Measurements from ENCODE around the gene ASIC4.

Gene ASIC4

DNA sequence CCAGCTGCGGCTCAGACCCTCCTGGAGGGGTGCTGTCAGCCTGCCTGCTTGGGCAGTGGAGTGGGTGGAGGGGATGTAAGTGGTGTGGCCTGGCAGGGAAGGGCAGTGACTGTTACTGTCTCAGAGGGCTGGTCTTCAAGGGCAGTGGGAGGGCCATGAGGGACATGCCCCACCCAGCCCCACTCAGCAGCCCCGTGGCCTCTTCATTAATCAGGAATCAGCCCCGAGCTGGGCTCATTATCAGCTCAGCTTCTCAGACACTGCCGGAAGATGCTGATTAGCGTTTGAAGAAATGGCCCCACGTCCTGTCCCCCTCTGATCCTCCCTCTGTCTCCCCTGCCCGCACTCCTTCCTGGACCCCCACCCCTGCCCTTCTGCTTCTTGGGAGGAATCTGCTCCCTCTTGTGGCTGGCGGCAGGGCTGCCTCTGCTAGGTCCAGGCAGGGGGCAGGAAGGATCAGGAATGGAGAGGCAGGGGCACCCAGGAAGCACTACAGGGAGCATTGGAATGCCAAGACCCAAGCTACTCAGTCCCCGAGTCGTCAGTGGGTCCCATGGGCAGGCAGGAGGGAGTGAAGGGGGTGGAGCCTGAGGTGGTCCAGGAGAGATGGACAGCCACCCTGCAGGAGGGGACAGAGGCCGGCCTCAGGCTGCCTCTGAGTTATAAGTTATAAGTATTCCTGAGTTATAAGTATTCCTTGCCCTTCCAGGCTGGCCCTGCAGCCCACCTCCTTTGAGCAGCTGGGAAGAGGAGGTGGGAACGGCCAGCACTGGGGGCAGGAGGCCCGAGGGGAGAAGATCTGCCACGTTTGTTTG lies 7.0 kb downstream of the ASIC4 start:
- Histone ChIP-seq H3K27me3 (ENCODE audit: control insufficient read depth, low read length) (peaks cover 73% of the 10 kb centered on the region), H3K27ac (ENCODE audit: low read depth, low read length) (no peak overlapping the region), H3F3A (ENCODE audit: control insufficient read depth, insufficient read depth) (no peaks in the 10 kb centered on the region), H3K79me2 (ENCODE audit: control insufficient read depth, low read length) (no peaks in the 10 kb centered on the region), H3K9me3 (ENCODE audit: control insufficient read depth, insufficient read depth, low read length) (no peaks in the 10 kb centered on the region), H3K36me3 (ENCODE audit: control insufficient read depth, low read length) (no peaks in the 10 kb centered on the region), H3K9me2 (replicated peaks; ENCODE audit: control insufficient read depth, low read length) (no peaks in the 10 kb centered on the region), H3K4me1 (ENCODE audit: control insufficient read depth, low read length) (no peaks in the 10 kb centered on the region), H3K4me3 (ENCODE audit: low read length) (no peak overlapping the region), H4K20me1 (ENCODE audit: control insufficient read depth, insufficient read depth, low read depth, low read length) (no peaks in the 10 kb centered on the region), H3K4me2 (ENCODE audit: low read length) (no peak overlapping the region)
- TF ChIP-seq EZH2phosphoT487 (IDR thresholded peaks at IDR 0.05; ENCODE audit: borderline replicate concordance, low read length) = no peak
- TF ChIP-seq, protein P1, sequence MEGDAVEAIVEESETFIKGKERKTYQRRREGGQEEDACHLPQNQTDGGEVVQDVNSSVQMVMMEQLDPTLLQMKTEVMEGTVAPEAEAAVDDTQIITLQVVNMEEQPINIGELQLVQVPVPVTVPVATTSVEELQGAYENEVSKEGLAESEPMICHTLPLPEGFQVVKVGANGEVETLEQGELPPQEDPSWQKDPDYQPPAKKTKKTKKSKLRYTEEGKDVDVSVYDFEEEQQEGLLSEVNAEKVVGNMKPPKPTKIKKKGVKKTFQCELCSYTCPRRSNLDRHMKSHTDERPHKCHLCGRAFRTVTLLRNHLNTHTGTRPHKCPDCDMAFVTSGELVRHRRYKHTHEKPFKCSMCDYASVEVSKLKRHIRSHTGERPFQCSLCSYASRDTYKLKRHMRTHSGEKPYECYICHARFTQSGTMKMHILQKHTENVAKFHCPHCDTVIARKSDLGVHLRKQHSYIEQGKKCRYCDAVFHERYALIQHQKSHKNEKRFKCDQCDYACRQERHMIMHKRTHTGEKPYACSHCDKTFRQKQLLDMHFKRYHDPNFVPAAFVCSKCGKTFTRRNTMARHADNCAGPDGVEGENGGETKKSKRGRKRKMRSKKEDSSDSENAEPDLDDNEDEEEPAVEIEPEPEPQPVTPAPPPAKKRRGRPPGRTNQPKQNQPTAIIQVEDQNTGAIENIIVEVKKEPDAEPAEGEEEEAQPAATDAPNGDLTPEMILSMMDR (IDR thresholded peaks at IDR 0.05; ENCODE audit: low read depth, low read length, poor library complexity, severe bottlenecking) = peak; percentile 63

DNA sequence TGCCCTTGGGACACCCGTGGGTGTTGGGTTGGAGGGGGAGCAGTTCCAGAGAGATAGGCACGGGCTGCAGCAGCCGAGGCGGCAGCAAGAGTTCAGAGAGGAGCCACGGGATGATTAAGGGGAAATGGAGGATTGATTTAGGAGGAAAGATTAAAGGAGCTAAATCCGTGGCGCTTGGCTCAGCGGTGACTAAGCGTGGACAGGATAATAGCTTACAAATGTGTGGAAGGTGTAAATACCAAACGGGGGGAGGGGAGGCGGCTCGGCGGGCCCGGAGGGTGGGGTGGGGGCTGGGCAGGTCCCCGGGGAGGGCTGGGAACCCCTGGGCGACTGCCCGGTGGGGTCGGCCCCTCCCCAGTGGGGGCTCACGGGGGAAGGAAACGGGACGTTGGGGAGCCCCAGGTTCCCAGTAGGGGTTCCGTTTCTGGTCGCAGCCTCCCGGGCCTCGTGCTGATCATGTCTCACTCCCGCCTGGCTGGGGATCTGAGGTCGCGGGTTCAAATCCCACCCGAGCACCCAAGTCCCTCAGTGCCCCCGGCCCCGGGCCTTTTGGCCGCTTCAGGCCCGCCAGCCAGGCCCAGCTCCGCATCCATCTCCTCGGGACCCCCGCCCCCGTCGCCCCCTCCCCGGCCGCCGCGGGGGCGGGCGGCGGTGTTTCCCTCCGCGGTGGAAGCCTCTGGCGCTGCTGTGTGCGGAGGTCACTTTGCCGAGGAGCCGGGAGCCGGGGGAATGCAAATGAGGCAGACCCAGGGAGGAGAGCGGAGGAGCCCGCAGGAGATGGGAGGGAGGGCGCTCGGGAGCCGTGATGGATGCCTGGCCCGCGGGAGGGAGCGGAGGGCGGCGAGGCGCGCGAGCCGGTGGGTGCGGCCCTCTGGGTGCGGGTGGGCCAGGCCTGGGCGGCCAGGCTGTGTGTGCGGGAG lies 8.1 kb downstream of the ASIC4 start:
- Histone ChIP-seq H3F3A (ENCODE audit: control insufficient read depth, insufficient read depth) (no peaks in the 10 kb centered on the region), H3K4me2 (ENCODE audit: low read length) (no peak overlapping the region), H4K20me1 (ENCODE audit: control insufficient read depth, insufficient read depth, low read depth, low read length) (no peaks in the 10 kb centered on the region), H3K27me3 (ENCODE audit: control insufficient read depth, low read length) (peaks cover 73% of the 10 kb centered on the region), H3K9me2 (replicated peaks; ENCODE audit: control insufficient read depth, low read length) (no peaks in the 10 kb centered on the region), H3K27ac (ENCODE audit: low read depth, low read length) (no peak overlapping the region), H3K79me2 (ENCODE audit: control insufficient read depth, low read length) (no peaks in the 10 kb centered on the region), H3K4me3 (ENCODE audit: low read length) (no peak overlapping the region), H3K4me1 (ENCODE audit: control insufficient read depth, low read length) (no peaks in the 10 kb centered on the region), H3K9me3 (ENCODE audit: control insufficient read depth, insufficient read depth, low read length) (no peaks in the 10 kb centered on the region), H3K36me3 (ENCODE audit: control insufficient read depth, low read length) (no peaks in the 10 kb centered on the region)
- no peak for TF ChIP-seq EZH2phosphoT487 (IDR thresholded peaks at IDR 0.05; ENCODE audit: borderline replicate concordance, low read length)
- TF ChIP-seq, protein P1 (IDR thresholded peaks at IDR 0.05; ENCODE audit: low read depth, low read length, poor library complexity, severe bottlenecking) = no peak

DNA sequence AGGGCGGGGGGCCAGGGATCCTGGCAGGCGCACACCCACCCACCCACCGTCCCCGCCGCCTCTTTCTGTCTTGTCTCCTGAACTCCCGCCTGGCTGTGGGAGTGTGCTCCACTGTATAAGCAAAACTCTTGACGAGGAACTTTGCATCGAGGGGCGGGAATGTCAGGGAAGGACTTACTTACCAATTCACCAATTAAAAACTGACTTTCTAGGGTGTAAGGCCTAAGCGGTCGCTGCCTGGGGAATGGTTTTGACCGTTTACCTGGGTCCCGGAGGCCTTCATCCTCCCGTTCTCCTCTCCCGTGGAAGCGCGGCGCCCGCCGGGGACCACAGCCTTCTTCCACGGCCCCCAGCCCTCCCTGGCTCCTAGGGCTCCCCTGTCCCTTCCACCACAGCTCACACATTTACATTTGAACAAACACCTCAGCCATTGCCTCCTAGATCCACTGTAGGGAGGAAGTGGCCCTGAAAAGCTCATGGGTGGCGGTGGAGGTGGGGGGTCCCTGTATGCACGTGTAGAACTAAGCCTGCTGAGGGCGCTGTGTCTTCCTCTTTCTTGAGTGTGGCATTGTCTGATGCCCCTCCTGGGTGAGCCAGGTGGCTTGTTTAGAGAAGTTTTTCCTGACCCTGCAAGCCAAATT lies 8.9 kb downstream of the ASIC4 start:
- no peak for TF ChIP-seq EZH2phosphoT487 (IDR thresholded peaks at IDR 0.05; ENCODE audit: borderline replicate concordance, low read length)
- TF ChIP-seq, protein P1 (IDR thresholded peaks at IDR 0.05; ENCODE audit: low read depth, low read length, poor library complexity, severe bottlenecking) = peak; percentile 12
- no peaks in the 10 kb centered on the region for H3F3A ChIP-seq (ENCODE audit: control insufficient read depth, insufficient read depth)
- H3K4me1 ChIP-seq (ENCODE audit: control insufficient read depth, low read length) = no peaks in the 10 kb centered on the region
- H4K20me1 ChIP-seq (ENCODE audit: control insufficient read depth, insufficient read depth, low read depth, low read length) = no peaks in the 10 kb centered on the region
- H3K36me3 ChIP-seq (ENCODE audit: control insufficient read depth, low read length) = no peaks in the 10 kb centered on the region
- H3K27ac ChIP-seq (ENCODE audit: low read depth, low read length) = no peak overlapping the region
- H3K27me3 ChIP-seq (ENCODE audit: control insufficient read depth, low read length) = peaks cover 75% of the 10 kb centered on the region
- H3K79me2 ChIP-seq (ENCODE audit: control insufficient read depth, low read length) = no peaks in the 10 kb centered on the region
- H3K4me2 ChIP-seq (ENCODE audit: low read length) = no peak overlapping the region
- no peaks in the 10 kb centered on the region for H3K9me3 ChIP-seq (ENCODE audit: control insufficient read depth, insufficient read depth, low read length)
- H3K4me3 ChIP-seq (ENCODE audit: low read length) = no peak overlapping the region
- H3K9me2 ChIP-seq (replicated peaks; ENCODE audit: control insufficient read depth, low read length) = no peaks in the 10 kb centered on the region

Measured in DOHH2 (cell line).